ENCODE results near the gene LY6G5C. TPM values are rescaled to one million over a fixed set of nuclear protein-coding genes. Genes with fewer than 3 reads are reported as not detected.
A peak's percentile ranks its signal among the peaks of the same experiment; 100 is the strongest.

LY6G5C gene
- total RNA-seq, 1 experiment from 2014 or later, result 1.7 TPM

DNA sequence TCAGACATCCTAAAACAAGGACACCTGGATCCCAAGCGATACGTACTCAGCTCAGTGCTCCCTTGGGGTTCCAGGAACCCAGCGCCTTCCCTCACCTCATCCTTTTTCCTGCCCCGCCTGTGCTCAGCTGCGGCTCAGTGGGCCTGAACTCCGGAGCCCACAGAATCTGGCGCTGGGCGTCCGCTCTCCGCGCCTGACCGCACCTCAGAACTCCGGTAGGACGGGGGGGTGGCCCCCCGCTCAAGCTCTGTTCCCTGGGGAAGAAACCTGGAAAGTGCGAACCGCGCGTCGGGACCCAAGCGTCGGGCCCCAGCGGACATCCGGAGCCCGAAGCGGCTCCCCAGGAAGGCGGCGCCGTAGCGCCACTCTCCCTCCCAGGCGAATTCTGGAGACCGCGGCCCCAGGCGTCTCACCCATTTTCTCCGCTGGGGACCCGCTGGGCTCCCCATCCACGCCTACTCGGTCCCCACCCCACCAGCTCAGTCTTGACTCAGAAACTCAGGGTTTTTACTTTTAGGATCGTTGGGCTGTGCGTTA, 336 bp upstream of the LY6G5C start:
- POLR2A ChIA-PET, result interaction anchor here (0.7 to 0.9 kb wide), 2 partner anchors 48 to 146 kb away, joined by 3 read pairs; partner anchors contain the start of genes DDAH2 and HSPA1B

DNA sequence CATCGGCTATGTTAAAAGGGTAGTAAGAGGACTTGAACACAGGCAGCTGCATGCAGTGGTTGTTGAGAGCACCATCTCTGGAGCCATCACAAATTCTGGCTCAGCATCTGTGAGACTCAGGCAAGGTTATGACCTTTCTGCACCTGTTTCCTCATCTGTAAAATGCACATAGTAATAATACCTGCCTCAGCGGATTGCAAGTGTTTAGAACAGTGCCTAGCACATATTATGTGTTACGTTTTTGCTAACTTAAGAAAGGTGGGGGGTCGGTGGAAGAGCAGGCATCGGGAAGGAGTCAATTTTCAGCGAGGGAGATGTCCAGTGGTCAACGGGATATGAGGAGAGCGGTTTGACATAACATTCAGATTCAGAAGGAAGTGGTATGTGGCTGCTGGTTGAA, 2.9 kb downstream of the LY6G5C start:
- Histone ChIP-seq H3K4me1 (ENCODE audit: control insufficient read depth in 1 of 2, insufficient read depth in 2 of 2, low read length in 2 of 2) (peaks cover 4 to 19% of the 10 kb centered on the region in 2 experiments; a peak in 3 of 4 replicates), H3K27me3 (ENCODE audit: insufficient read depth, low read length) (no peaks in the 10 kb centered on the region), H3K4me3 (replicated peaks in 1 of 2; ENCODE audit: low read depth in 1 of 2, low read length in 2 of 2) (no peak overlapping the region), H3K4me2 (ENCODE audit: low read length) (no peak overlapping the region), H3K79me2 (ENCODE audit: insufficient read depth, low read length) (no peaks in the 10 kb centered on the region), H2AFZ (ENCODE audit: low read depth, low read length, poor library complexity, severe bottlenecking) (no peak overlapping the region), H3K9ac (ENCODE audit: low read length) (no peak overlapping the region), H3K9me3 (ENCODE audit: control insufficient read depth in 1 of 2, insufficient read depth in 1 of 2, low read depth in 1 of 2, low read length in 2 of 2) (no peaks in the 10 kb centered on the region), H3K9me2 (ENCODE audit: insufficient read depth) (no peaks in the 10 kb centered on the region), H3K27ac (ENCODE audit: low read depth, low read length) (no peak overlapping the region), H3K36me3 (ENCODE audit: control insufficient read depth in 1 of 2, insufficient read depth in 2 of 2, low read length in 2 of 2) (no peaks in the 10 kb centered on the region; a peak in 1 of 4 replicates), H4K20me1 (ENCODE audit: insufficient read depth) (no peaks in the 10 kb centered on the region)
- no peak for DNase-seq (ENCODE audit: low read depth, low spot score)
- TF ChIP-seq SP1 (IDR thresholded peaks at IDR 0.05; ENCODE audit: low read depth), result no peak
- TF ChIP-seq, protein P1, sequence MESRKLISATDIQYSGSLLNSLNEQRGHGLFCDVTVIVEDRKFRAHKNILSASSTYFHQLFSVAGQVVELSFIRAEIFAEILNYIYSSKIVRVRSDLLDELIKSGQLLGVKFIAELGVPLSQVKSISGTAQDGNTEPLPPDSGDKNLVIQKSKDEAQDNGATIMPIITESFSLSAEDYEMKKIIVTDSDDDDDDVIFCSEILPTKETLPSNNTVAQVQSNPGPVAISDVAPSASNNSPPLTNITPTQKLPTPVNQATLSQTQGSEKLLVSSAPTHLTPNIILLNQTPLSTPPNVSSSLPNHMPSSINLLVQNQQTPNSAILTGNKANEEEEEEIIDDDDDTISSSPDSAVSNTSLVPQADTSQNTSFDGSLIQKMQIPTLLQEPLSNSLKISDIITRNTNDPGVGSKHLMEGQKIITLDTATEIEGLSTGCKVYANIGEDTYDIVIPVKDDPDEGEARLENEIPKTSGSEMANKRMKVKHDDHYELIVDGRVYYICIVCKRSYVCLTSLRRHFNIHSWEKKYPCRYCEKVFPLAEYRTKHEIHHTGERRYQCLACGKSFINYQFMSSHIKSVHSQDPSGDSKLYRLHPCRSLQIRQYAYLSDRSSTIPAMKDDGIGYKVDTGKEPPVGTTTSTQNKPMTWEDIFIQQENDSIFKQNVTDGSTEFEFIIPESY (IDR thresholded peaks at IDR 0.05; ENCODE audit: extremely low read depth, insufficient replicate concordance, low read length), result no peak
- TF ChIP-seq EZH2phosphoT487 (IDR thresholded peaks at IDR 0.05; ENCODE audit: borderline replicate concordance), result no peak
- POLR2A ChIA-PET, result no interaction called here
- intact Hi-C loops (cut with micrococcal nuclease), result no loop called here
- no peak for ATAC-seq
- RAD21 ChIA-PET (ENCODE audit: low non-redundant PET in 1 of 2, low total read pairs in 2 of 2, uncharacterized antibody in 2 of 2, unreplicated experiment in 2 of 2), result interaction anchor here in 1 of 2 experiments (0.5 kb wide), 1 partner anchor 27 kb away, joined by 3 read pairs; no protein-coding TSS in a partner anchor
- CTCF ChIA-PET, result no interaction called here
- no TSS peak for BruUV-seq (replicated peaks)

More for the DNA sequence above, 336 bp upstream of the LY6G5C start:
- Histone ChIP-seq H3K9me2 (ENCODE audit: insufficient read depth) (no peaks in the 10 kb centered on the region), H3K4me3 (replicated peaks in 1 of 2; ENCODE audit: low read depth in 1 of 2, low read length in 2 of 2) (peak overlapping the region; percentile 53 to 61), H3K4me1 (ENCODE audit: control insufficient read depth in 1 of 2, insufficient read depth in 2 of 2, low read length in 2 of 2) (peaks cover 4 to 19% of the 10 kb centered on the region in 2 experiments; a peak in 3 of 4 replicates), H3K36me3 (ENCODE audit: control insufficient read depth in 1 of 2, insufficient read depth in 2 of 2, low read length in 2 of 2) (no peaks in the 10 kb centered on the region), H2AFZ (ENCODE audit: low read depth, low read length, poor library complexity, severe bottlenecking) (peak overlapping the region; percentile 57), H3K4me2 (ENCODE audit: low read length) (peak overlapping the region; percentile 85), H3K9ac (ENCODE audit: low read length) (peak overlapping the region; percentile 64), H3K79me2 (ENCODE audit: insufficient read depth, low read length) (no peaks in the 10 kb centered on the region), H3K9me3 (ENCODE audit: control insufficient read depth in 1 of 2, insufficient read depth in 1 of 2, low read depth in 1 of 2, low read length in 2 of 2) (no peaks in the 10 kb centered on the region), H4K20me1 (ENCODE audit: insufficient read depth) (no peaks in the 10 kb centered on the region), H3K27me3 (ENCODE audit: insufficient read depth, low read length) (no peaks in the 10 kb centered on the region), H3K27ac (ENCODE audit: low read depth, low read length) (peak overlapping the region; percentile 70)
- intact Hi-C loops (cut with micrococcal nuclease), result loop anchor here (2.0 kb wide), 1 partner anchor 50 kb away; no protein-coding TSS in a partner anchor
- TSS peak; percentile 49 for BruUV-seq (replicated peaks)
- CTCF ChIA-PET, result interaction anchor here (0.7 to 2.2 kb wide), 4 partner anchors 58 to 271 kb away, joined by 3 to 9 read pairs (median 6); partner anchors contain the start of gene MSH5
- DNase-seq (ENCODE audit: low read depth, low spot score), result no peak
- ATAC-seq, result peak; percentile 67
- RAD21 ChIA-PET (ENCODE audit: low non-redundant PET in 1 of 2, low total read pairs in 2 of 2, uncharacterized antibody in 2 of 2, unreplicated experiment in 2 of 2), result interaction anchor here (0.6 to 0.9 kb wide), 3 partner anchors 54 to 370 kb away, joined by 3 read pairs; no protein-coding TSS in a partner anchor
- no peak for TF ChIP-seq SP1 (IDR thresholded peaks at IDR 0.05; ENCODE audit: low read depth)
- peak; percentile 52; the same call in 1 of the 2 replicates for TF ChIP-seq ZFX (IDR thresholded peaks at IDR 0.05)
